ENCODE results near the gene NFS1.
"Not testable (repeated sequence)": the region's sequence is repeated elsewhere in the genome, so short reads cannot be mapped to it uniquely, and the experiment has no call there.

Gene NFS1

DNA sequence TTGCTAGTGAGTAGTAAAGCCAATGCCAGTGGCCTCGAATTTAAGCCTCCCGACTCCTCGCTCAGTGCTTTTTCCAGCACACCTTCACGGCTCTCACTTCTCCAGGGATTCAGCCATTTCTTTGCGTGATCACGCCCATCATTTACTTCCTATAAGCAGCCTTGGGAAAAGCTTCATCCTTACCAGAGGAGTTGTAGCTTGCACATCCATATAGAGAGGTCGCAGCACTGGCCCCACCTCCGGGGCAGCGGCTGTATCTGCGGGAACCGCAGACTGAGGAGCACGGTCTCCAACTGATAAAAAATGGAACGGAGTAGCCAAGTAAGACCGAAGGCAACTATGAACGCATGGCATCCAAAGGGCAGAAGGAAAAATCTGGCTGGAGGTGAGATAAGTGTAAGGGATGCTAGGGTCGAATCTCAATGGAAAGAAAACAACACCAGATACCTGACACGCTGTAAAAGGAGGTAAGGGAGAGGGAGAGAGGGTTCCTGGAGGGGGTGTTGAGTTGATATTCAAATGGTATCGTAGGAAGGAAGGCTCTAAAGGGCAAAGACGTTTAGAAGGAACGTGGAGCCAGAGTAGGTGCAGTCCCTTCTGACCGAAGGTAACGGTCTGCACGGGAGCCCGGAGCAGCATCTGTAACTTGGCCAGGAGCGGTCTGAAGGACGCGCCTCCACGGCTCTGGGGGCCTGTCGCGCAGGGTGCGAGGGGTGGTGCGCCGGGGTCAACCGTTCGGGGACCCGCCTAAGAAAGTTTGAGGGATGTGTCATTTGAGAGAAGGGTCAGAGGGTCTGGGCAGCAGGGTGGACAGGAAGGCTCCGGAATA is 640 bp downstream of the NFS1 start:
- FAIRE-seq (no peak), DNase-seq (ENCODE audit: insufficient read length, low spot score) (no peak)
- 0 out of 2 replicates have a peak, but pooled peaks have one; percentile 12 for TF ChIP-seq TAF1 (IDR thresholded peaks at IDR 0.05; ENCODE audit: low read depth, low read length)
- TF ChIP-seq PAX5 (IDR thresholded peaks at IDR 0.05; ENCODE audit: insufficient read depth, low read length, severe bottlenecking): no peak

DNA sequence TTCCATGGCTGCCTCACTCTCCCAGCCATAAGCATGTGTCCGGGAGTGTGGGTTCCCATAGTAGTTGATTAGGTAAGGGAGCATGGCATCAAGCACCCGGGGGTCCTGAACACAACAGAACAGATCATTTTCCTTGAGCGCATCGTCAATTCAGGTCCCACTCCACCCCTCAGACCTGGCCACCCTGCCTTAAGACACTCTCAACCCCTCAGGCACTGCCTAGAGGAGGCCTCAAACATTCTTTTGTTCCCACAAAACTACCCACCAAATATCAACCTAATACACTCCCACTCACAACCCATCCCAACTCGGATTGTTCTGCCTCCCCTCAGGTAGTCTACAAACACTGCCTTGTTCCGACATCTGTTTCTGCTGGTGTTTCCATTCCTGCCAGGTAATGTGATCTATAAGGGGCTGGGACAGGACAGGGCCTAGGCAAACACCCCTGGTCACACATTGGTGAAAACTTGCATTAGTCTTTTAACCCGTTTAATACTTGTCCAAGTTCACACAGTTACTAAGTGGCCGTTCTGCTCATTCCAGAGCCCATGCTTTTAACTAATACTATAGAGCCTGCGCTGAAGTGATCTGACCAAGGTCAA is 1.4 kb downstream of the NFS1 start:
- FAIRE-seq (no peak), DNase-seq (ENCODE audit: insufficient read length, low spot score) (no peak)
- TF ChIP-seq POLR2A (IDR thresholded peaks at IDR 0.05; ENCODE audit: low read depth, low read length): no peak
- TF ChIP-seq SPI1 (IDR thresholded peaks at IDR 0.05; ENCODE audit: low read depth, low read length): no peak
- no peak for TF ChIP-seq TAF1 (IDR thresholded peaks at IDR 0.05; ENCODE audit: low read depth, low read length)
- TF ChIP-seq POU2F2 (IDR thresholded peaks at IDR 0.05; ENCODE audit: low read depth, low read length): no peak
- no peak for TF ChIP-seq PAX5 (IDR thresholded peaks at IDR 0.05; ENCODE audit: insufficient read depth, low read length, severe bottlenecking)
- no peak for TF ChIP-seq POLR2AphosphoS5 (IDR thresholded peaks at IDR 0.05; ENCODE audit: low read depth, low read length)

DNA sequence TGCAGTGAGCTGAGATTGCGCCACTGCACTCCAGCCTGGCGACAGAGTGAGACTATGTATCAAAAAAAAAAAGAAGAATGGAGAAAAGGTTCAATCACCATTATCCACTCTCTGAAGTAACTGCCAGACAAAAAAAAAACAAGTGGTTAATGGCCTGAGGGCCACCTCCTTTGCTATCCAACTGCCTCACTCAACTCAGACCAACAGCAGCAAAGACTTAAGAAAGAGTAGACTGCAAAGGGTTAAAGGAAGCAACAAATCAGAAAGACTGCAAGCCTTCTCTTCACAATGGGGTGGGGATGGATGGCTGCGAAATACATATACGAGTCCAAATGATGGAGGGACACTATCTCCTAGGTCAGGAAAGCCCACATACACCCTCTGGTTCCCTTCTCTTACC is 3.2 kb downstream of the NFS1 start:
- TF ChIP-seq POLR2AphosphoS5 (IDR thresholded peaks at IDR 0.05; ENCODE audit: low read depth, low read length) (no peak), TAF1 (IDR thresholded peaks at IDR 0.05; ENCODE audit: low read depth, low read length) (no peak), SPI1 (IDR thresholded peaks at IDR 0.05; ENCODE audit: low read depth, low read length) (no peak), POLR2A (IDR thresholded peaks at IDR 0.05; ENCODE audit: low read depth, low read length) (no peak), POU2F2 (IDR thresholded peaks at IDR 0.05; ENCODE audit: low read depth, low read length) (no peak), PAX5 (IDR thresholded peaks at IDR 0.05; ENCODE audit: insufficient read depth, low read length, severe bottlenecking) (no peak)
- DNase-seq (ENCODE audit: insufficient read length, low spot score): no peak
- no peak for FAIRE-seq

DNA sequence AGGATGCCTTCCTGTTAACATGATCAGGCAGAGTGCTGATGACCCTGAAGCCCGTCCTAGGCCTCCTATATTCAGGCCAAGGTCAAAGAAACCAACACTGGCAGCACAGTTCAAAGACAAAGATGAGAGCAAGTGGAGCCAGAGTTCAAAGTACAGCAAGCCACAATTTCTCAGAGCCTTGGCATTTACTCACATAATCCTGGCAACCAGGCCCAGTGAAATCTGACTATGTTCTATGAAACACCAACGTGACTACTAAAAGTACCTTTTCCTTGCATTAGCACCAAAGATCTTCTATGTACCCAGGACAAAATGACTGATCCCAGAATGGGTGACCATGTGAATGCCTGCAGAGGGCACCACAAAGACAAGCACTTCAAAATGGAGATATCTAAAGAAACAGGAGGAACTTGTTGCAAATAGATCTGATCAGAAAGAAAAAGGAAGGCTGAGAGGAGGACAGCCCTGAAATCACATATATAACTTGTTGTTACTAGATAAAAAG is 3.9 kb downstream of the NFS1 start:
- FAIRE-seq: no peak

DNA sequence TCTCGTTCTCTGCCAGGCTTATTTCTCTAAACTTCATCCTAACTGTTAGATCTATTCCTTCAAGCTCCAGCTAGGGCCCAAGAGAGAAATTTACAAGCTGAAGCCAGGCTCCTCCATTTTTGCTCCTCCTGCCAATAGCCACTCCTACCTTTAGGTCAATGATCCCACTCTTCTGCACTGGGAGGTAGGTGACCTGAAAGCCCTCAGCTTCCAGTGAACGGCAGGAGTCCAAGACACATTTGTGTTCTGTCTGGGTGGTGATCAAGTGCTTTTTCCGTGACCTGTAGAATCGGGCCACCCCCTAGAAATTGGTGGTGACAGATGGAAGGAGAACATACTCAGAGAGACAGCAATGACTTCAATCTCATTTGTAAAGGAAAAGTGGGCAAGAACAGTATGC is 8.9 kb downstream of the NFS1 start:
- no peak for TF ChIP-seq POLR2AphosphoS5 (IDR thresholded peaks at IDR 0.05; ENCODE audit: low read depth, low read length)
- no peak for TF ChIP-seq PAX5 (IDR thresholded peaks at IDR 0.05; ENCODE audit: insufficient read depth, low read length, severe bottlenecking)
- TF ChIP-seq POLR2A (IDR thresholded peaks at IDR 0.05; ENCODE audit: low read depth, low read length): no peak
- TF ChIP-seq POU2F2 (IDR thresholded peaks at IDR 0.05; ENCODE audit: low read depth, low read length): no peak
- no peak for TF ChIP-seq SPI1 (IDR thresholded peaks at IDR 0.05; ENCODE audit: low read depth, low read length)
- no peak for TF ChIP-seq TAF1 (IDR thresholded peaks at IDR 0.05; ENCODE audit: low read depth, low read length)
- DNase-seq (ENCODE audit: insufficient read length, low spot score): no peak
- no peak for FAIRE-seq

More for the DNA sequence above, 3.9 kb downstream of the NFS1 start:
- DNase-seq (ENCODE audit: insufficient read length, low spot score): no peak
- TF ChIP-seq POLR2AphosphoS5 (IDR thresholded peaks at IDR 0.05; ENCODE audit: low read depth, low read length) (no peak), SPI1 (IDR thresholded peaks at IDR 0.05; ENCODE audit: low read depth, low read length) (no peak), PAX5 (IDR thresholded peaks at IDR 0.05; ENCODE audit: insufficient read depth, low read length, severe bottlenecking) (no peak)

DNA sequence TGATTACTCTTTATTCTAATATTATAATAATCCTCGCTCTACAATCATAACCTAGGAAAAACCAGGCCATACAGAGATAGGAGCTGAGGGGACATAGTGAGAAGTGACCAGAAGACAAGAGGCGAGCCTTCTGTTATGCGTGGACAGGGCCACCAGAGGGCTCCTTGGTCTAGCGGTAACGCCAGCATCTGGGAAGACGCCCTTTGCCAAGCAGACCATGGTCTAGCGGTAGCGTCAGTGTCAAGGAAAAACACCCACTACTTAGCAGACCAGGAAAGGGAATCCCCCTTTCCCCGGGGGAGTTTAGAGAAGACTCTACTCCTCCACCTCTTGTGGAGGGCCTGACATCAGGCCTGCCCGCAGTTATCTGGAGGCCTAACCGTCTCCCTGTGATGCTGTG is 12.3 kb downstream of the NFS1 start:
- DNase-seq (ENCODE audit: insufficient read length, low spot score); FAIRE-seq: not testable (repeated sequence)

DNA sequence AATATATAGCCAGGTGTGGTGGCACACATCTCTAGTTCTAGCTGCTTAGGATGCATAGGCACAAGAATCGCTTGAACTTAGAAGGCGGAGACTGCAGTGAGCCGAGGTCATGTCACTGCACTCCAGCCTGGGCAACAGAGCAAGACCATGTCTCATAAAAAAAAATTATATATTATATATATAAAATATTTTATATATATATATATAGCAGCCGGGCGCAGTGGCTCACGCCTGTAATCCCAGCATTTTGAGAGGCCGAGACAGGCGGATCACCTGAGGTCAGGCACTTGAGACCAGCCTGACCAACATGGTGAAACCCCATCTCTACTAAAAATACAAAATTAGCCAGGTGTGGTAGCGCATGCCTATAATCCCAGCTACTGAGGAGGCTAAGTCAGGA is 13.8 kb downstream of the NFS1 start:
- DNase-seq (ENCODE audit: insufficient read length, low spot score); FAIRE-seq: not testable (repeated sequence)

DNA sequence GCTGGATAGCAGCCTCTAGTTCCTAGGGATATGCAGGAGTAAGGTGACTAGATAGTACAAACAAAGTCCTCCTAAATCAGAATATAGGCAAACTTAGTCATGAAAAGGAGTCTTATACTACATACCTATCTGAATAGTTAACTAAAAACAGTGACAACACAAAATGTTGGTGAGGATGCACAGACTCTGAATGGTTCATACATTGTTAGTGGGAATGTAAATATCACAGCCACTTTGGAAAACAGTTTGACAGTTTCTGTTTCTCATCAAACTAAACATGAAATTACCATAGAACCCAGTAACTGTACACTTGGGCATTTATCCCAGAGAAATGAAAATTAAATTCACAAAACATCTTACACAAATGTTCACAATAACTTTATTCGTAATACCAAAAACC is 17.2 kb downstream of the NFS1 start:
- TF ChIP-seq POU2F2 (IDR thresholded peaks at IDR 0.05; ENCODE audit: low read depth, low read length) (no peak), PAX5 (IDR thresholded peaks at IDR 0.05; ENCODE audit: insufficient read depth, low read length, severe bottlenecking) (no peak), POLR2A (IDR thresholded peaks at IDR 0.05; ENCODE audit: low read depth, low read length) (no peak)
- FAIRE-seq (no peak), DNase-seq (ENCODE audit: insufficient read length, low spot score) (no peak)

DNA sequence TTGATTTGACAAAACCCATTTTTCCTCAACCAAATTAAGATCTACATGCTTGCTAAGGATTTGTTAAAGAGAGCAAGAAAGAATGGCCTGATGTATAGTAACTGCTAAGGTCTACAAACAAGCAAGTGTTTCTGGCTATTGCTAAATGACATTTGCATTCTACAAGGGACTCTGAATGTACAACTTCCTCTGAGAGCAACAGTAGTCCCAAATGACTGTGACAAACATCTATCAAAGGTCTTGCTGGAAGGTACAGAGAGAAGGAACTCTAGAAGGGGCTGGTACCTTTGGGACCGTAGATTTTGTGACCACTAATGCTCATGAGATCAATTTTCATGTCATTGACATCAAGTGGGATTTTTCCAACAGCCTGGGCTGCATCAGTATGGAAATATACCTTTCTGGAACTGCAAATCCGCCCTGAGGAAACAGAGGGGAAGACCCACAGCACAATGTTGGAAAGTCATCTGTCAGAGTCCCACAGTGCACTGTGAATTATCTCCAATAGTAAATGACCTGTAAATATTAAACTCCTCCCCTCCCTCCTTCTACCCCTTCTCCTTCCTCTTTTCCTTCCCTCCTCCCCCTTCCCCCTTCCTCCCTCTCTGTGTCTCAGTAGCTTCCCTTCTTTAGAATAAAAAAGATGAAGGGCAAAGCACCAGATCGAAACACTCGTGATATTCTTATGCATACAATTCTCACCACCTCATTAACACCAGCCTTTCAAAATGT is 18.5 kb downstream of the NFS1 start:
- TF ChIP-seq TAF1 (IDR thresholded peaks at IDR 0.05; ENCODE audit: low read depth, low read length) (no peak), POLR2A (IDR thresholded peaks at IDR 0.05; ENCODE audit: low read depth, low read length) (no peak), SPI1 (IDR thresholded peaks at IDR 0.05; ENCODE audit: low read depth, low read length) (no peak), POLR2AphosphoS5 (IDR thresholded peaks at IDR 0.05; ENCODE audit: low read depth, low read length) (no peak), POU2F2 (IDR thresholded peaks at IDR 0.05; ENCODE audit: low read depth, low read length) (no peak), PAX5 (IDR thresholded peaks at IDR 0.05; ENCODE audit: insufficient read depth, low read length, severe bottlenecking) (no peak)

DNA sequence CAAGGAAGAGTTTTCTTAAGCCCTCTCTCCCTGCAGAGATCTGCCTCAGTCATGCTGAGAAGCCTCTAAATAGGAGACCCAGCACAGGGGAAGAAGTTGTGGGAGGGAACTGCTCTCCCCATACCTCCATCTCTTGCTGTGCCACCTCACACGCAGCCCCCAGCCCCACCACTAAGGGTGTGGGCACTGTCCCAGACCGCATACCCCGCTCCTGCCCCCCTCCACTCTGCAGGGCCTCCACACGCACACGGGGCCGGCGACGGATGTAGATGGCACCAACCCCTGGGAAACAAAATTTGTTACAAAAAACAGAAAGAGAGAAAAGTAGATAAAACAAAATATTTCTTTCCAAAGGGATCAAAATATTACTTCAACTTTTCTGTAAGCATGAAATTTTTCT is 24.2 kb downstream of the NFS1 start:
- DNase-seq (ENCODE audit: insufficient read length, low spot score) (no peak), FAIRE-seq (no peak)
- TF ChIP-seq TAF1 (IDR thresholded peaks at IDR 0.05; ENCODE audit: low read depth, low read length) (no peak), PAX5 (IDR thresholded peaks at IDR 0.05; ENCODE audit: insufficient read depth, low read length, severe bottlenecking) (no peak), POLR2A (IDR thresholded peaks at IDR 0.05; ENCODE audit: low read depth, low read length) (no peak)

More for the DNA sequence above, 18.5 kb downstream of the NFS1 start:
- DNase-seq (ENCODE audit: insufficient read length, low spot score) (no peak), FAIRE-seq (peak; percentile 13)
